HL-60/S4 treated with retinoic acid at 250 ng/mL for 4 days and 3 days (cell line): ENCODE data around the gene FAM131C.
"Not testable (repeated sequence)": the region's sequence is repeated elsewhere in the genome, so short reads cannot be mapped to it uniquely, and the experiment has no call there.

Experiments
- in situ Hi-C: fragments of 300-500 bp; cut with MboI; formaldehyde crosslinking; loops from 2 replicates; pipeline ENCODE4 v1.7.0; 2022; ENCODE audit warnings: low sequenced_read_pairs

Gene FAM131C

DNA sequence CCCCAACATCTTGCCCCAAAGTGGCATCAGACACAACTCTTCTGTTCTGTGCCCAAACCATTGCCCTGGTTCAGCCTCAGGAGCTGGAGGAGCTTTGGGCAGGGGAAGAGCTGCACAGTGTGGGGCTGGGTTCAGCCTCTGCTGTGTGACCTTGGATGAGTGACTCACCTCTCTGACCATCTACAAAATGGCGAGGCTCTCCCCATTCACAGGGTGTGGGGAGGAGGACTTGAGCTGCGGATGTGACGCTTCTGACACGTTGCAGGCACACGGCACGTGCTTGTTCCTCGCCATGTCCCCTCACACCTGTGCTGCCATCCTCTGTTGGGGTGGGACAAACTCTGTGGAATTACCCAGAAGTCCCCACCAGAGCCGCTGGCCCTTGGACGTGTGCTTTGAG, 30.8 kb downstream of the FAM131C start:
- in situ Hi-C loops, result not testable (repeated sequence)

DNA sequence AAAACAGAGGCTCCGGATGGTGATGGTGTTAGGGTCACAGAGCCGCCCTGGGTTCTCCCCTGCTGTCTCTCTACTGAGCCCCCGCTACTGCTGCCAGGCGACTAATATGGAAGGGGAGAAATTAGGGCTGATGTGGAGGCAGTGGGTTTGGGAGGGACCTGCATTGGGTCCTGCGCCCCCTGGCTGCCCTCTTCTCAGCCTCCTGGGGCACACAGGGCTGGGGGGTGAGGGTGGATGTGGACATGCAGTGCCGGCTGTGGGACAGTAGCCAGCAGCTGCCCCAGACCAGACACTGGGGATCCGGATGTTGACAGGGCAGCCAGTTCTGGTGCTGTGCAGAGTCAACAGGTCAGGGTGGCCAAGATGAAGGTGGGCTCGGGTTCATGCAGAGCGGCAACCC, 31.4 kb downstream of the FAM131C start:
- in situ Hi-C loops, result no loop called here

DNA sequence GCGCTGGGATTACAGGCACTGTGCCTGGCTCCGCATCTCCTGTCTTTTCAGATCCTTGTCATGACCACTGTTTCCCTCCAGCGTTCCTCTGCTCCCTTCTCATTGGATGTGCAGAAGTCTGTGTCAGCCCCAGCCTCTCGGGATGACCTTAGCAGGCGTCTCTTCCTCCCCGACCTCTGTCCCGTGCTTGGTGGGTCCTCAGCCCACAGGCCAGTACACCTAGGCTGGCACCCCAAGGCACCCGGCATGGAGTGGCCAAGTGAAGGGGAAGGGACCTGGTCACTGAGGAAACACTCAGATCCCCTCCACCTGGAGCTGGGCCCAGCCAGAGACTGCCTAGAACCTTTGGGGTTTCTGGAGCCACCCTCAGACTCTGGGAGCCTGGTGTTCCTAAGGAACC, 32.3 kb downstream of the FAM131C start:
- in situ Hi-C loops, result no loop called here

DNA sequence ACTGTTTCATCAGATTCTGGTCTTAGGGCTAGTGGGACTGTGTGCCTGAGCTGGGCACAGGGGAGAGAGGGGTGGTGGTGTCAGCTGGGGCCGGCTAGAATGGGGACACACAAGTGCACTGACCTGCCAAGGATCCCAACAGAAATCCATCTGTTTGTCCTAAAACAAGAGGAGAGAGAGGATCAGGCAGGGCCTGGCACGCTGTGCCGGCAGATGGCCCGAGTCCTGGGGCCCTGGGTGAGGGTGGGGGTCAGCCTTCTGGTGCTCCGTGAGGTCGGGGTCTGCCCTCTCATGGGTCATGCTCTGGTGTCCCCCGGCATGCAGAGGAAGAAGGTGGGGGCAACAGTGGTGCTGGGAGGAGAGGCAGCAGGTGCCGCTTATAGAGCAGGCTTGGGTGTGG, 33.6 kb downstream of the FAM131C start:
- in situ Hi-C loops, result not testable (repeated sequence)

DNA sequence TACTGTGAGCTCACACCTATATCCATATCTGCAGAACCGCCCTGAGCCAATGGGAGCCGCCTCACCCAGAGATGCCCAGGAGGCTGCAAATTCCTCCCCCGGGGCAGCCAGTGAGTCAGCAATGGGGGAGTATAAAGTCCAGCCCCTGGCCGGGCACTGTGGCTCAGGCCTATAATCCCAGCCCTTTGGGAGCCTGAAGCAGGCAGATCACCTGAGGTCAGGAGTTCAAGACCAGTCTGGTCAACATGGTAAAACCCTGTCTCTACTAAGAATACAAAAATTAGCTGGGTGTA, 34.9 kb downstream of the FAM131C start:
- in situ Hi-C loops, result no loop called here

DNA sequence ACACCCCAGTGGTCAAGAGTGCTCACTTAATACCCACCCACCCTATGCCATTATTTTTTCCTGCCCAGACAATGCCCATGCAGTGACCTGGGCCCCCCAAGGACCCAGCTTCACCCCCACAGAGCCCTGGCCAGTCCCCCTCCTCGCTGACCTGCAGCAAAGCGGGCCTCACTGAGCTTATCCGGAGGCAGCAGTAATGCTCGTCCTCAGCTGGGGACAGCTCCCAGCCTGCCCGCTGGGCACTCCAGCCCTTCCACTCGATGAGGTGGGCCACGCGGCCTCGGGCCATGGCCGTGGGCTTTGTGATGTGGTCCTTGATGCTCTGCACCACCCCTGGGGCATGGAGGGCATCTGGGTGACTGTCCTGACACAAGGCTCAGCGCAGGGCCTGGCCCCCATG, 37.0 kb downstream of the FAM131C start:
- in situ Hi-C loops, result not testable (repeated sequence)

DNA sequence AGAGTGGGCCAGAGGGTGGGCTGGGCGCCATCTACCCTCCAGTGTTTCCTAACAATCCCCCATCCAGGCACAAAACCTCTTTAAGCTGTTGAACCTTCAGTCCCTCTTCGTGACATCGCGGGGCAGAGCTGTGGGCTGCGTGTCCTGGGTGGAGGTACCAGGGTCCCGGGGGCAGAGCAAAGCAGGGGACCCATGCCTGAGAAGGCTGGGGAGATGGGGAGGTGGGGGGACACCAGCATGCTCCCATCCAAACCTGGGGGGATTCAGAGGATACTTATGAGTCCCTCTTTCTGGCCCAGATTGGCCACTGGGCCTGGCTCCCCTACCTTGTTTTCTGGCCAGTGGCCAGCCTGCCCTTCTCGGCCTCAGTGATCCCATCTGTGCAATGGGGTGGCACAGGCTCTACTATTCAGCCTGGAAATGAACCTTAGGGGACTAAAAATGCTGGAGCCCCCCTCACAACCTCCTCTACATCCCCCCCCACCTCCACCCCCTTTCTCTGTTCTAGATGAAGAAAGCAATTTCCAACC, 40.3 kb downstream of the FAM131C start:
- in situ Hi-C loops, result not testable (repeated sequence)

DNA sequence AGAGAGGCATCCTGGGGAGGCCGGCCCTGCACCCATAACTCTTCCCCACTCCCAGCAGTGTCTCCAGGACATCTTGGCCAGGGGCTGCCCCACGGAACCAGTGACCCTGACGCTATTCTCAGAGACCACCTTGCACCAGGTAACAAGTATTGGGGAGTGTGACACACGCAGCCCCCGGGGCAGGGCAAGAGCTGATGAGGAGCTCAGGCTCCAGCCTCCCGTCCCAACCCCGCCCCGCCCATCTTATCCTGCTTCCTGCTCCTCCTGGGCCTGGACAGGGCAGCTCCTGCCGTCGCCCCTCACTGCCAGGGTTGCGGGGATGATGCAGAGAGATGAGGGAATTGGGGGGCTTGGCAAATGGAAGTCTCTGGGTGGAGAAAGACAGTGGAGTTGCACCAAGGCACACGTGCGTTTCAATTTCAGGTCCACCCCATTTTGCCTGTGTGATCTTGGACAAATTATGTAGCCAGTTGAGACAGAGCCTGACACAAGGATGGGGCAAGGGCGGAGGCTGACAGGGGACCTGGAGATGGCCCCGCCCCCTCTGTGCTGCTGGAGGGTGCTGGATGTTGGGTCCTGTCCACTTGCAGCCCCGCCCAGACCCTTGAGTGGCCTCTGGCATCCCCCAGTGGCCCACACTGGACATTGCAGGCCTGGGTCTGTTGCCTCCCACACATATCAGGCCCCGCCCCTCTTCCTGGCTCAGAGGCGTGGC, 40.9 kb downstream of the FAM131C start:
- in situ Hi-C loops, result no loop called here

DNA sequence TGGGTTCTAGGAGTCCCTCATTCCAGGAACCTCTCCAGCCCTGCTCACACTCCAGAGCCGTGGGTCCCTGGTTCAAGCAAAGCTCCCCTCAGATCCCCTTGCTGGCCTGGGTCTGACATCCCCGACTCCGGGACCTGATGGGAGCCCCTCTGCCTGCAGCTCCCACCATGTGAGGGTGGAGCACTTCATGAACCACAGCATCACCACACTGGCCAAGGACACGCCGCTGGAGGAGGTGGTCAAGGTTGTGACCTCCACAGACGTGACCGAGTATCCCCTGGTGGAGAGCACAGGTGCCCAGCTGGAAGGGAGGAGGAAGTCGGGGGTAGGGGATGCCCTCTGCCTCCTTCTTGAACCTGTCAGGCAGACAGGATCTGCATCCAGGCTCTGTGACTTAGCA, 41.9 kb downstream of the FAM131C start:
- in situ Hi-C loops, result no loop called here

DNA sequence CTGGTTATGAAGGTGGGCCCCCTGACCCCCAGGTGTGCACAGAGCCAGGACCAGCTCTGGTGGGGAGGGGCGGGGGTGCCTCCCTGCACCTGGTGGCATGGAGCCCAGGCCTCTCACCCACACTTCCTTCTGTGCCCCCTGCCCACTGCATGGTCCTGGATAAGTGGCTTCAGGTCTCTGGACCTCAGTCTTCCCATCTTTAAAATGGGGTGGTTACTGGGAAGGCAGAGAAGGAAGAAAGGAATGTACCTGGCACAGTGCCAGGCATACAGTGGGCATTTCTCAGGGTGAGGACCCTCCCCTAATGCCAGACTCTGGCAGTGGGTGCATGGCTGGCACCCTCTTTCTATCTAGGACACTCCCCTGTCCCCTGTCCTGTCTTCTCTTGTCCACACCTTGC, 44.2 kb downstream of the FAM131C start:
- in situ Hi-C loops, result no loop called here

DNA sequence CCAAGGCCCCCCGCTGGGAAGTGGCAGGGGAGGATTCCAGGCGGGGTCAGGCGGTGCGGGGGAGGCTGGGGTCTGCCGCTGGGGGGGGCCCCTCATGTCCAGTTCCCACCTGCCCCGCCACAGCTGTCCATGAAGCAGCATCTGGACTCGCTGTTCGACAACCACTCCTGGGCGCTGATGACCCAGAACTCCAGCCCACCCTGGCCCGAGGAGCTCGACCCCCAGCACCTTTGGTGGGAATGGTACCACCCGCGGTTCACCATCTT, 44.5 kb downstream of the FAM131C start:
- in situ Hi-C loops, result not testable (repeated sequence)

DNA sequence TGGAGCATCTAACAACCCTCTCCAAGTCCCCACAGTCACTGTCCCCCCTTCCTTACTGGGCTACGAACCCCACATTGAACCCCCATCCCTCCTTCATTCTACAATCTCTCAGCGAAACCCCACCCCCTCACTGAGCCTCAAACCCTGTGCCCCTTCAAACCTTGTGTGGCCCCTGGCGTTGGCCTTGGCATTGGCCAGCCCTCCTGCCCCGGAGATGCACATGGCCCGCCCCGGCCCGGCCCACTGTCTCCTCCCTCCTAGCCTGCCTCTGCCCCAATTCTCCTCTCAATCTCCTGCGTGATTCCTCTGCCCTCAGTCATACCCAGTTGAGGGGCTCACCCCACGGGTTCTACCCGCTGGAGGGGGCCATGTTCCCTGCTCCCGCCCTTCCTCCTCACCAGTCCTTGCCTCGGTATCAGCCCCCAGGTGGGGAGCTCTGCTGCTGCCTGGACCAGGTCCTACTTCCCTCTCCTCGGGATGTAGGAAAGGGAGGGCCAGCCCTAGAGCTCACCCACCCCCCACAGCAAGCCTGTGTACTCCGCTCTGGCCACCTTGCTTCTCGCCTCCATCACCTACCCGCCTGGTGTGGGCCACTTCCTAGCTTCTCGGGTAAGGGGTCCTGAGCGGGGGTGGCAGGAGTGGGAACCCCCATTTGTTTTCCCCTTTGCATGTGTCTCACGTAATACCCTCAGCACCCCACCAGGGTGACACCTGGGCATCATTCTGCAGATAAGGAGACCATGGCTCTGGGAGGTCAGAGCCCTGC, 45.0 kb downstream of the FAM131C start:
- in situ Hi-C loops, result no loop called here

DNA sequence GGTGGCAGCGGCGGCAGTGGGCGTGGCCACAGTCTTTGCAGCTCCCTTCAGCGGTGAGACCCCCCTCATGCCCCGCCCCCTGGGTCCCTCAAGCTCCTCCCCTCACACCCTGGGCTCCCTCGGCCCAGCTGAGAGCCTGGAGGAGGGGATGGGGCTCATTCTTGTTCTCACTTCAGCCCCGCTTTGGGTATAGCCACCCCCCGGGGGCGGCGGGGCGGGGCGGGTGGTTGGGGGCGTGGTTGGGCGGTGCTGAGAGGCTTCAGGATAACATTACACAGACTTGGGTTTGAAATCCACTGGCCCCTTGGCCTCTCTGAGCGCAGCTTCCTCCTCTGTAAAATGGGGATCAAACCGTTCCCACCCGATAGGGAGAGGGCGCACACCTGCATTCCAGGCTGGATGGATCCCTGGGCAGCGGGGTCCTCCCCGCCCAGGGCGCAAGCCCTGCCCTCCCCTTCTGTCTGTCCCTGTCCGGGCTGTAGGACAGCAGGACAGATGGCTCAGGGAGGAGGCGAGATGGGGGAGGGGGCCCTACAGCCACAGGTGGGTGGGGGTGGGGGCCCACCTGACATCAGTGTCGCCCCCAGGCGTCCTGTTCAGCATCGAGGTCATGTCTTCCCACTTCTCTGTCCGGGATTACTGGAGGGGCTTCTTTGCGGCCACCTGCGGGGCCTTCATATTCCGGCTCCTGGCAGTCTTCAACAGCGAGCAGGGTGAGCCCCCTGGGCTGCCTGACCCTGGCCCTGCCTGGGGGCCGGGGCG, 46.5 kb downstream of the FAM131C start:
- in situ Hi-C loops, result no loop called here

DNA sequence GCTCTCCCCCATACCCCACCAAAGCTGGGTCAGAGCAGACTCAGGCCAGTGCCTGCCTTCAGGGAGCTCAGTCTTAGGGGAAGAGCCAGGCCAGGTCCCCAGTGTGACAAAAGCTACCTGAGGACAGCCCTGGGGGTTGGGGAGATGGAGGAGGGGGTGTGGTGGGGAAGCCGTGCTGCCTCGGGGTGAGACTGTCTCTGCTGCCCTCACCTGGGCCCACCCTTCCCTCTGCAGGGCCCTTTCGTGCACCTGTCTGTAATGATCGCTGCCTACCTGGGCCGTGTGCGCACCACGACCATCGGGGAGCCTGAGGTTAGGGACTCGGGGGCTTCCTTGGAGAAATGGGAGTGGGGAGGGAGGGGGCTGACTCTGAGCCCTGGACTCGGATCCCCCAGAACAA, 47.1 kb downstream of the FAM131C start:
- in situ Hi-C loops, result not testable (repeated sequence)

DNA sequence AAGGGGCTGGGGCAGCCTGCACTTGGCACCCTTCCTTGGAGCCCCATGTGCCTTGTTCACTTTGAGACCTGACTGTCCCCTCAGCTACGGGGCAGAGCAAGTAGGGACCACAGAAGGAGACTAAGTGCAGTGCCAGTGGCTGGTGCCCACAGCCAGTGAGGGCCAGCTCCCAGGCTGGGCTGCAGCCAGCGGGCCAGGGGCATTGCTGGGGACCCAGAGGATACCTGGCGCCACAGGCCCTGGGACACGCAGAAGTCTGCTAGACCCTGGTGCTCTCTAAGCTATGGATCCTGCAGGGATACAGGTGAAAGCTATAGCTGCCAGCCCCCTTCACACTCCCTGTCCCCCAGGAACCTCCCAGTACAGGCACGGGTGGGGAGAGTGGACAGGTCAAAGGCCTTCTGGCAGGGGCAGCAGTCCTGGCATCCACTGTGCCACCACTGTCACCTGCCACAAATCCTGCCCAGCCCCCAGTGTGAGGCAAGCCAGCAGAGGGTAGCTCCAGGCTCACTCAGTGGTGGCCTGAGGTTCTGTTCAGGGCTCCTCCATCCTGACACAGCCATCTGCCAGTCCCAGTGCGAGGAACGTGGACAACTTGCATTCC, 50.3 kb downstream of the FAM131C start:
- in situ Hi-C loops, result no loop called here

DNA sequence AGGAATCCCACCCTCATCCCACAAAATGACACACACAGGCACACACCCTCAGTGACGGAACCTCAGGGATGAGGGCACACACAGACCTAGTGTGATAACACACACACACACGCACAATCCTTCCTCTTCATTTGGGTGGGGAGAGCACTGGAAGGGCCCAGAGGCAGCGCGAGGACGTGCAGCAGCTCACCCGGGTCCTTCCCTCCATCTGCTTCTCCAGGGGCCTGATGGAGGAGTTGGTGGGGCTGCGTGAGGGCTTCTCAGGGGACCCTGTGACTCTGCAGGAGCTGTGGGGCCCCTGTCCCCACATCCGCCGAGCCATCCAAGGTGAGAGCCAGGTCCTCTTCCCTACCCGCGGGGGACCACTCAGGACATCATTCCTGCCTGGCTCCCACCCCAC, 51.1 kb downstream of the FAM131C start:
- in situ Hi-C loops, result no loop called here

DNA sequence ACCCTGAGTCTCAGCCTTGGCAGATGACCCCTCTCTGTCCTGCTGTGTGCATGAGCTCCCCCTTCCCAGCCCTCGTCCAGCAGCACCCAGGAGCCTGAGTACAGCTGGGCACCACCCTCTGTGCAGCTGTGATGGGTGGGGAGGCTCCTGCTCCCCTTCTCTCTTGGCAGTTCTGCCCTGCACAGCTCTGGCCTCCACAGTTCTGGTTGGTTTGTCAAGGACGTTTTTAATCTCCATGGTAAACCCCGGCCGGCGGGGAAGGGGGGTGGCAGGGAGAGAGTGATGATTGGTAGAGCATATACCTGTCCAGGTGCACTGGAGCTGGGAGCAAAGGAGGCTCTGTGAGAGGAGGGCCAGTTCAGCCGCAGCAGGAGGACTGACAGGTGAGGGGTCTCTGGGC, 51.8 kb downstream of the FAM131C start, which contains the start of gene CLCNKA:
Gene CLCNKA (plus strand): TSS at position 356 of the 400 bp plus-strand sequence. CDS start 584 bp downstream, outside the sequence.
- in situ Hi-C loops, result no loop called here

DNA sequence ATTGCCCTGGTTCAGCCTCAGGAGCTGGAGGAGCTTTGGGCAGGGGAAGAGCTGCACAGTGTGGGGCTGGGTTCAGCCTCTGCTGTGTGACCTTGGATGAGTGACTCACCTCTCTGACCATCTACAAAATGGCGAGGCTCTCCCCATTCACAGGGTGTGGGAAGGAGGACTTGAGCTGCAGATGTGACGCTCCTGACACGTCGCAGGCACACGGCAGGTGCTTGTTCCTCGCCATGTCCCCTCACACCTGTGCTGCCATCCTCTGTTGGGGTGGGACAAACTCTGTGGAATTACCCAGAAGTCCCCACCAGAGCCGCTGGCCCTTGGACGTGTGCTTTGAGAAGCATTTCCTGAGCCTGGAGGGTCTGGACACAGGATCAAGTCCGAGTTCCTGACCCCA, 52.6 kb downstream of the FAM131C start:
- in situ Hi-C loops, result not testable (repeated sequence)

DNA sequence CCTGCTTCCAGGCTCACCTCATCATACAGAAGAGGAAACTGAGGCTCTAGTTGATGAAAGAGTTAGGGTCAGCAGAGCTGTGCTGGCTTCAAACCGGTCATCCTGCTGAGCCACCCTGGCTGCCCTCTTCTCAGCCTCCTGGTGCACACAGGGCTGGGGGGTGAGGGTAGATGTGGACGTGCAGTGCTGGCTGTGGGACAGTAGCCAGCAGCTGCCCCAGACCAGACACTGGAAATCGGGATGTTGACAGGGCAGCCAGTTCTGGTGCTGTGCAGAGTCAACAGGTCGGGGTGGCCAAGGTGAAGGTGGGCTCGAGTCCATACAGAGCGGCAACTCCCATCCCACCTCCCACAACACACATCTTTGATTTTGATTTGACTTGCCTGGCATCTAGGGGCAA, 53.1 kb downstream of the FAM131C start:
- in situ Hi-C loops, result no loop called here

DNA sequence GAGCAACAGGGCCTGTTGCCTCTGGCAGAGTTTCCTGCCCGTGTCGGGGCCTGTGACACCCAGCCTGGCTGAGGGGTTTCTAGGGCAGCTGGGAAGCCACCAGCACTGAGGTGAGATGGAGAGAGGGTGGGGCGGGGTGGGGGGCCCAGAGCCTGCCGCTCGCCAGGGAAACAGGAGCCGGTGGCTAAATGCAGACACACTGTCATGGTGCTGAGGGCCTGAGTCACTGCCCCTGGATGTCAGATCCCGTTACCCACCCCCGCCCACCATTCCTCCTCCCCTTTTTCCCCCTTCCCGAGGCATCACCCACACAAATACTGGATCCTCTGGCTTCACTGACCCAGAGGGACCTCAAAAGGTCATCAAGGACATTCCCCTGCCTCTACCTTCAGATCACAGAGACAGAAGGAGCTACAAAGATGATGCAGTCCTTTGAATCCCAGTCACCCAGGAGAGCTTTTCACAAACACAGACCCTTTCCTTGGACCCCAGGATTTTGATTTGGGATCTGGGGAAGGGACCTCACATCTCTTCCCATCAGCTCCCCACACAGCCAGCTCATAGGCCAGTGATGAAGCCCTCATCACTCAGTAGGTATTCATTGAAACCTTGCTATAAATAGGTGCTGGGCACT, 53.7 kb downstream of the FAM131C start:
- in situ Hi-C loops, result no loop called here
